ENCODE measurements around the gene OXNAD1.
A peak's percentile ranks its signal among the peaks of the same experiment; 100 is the strongest.

OXNAD1 gene

DNA sequence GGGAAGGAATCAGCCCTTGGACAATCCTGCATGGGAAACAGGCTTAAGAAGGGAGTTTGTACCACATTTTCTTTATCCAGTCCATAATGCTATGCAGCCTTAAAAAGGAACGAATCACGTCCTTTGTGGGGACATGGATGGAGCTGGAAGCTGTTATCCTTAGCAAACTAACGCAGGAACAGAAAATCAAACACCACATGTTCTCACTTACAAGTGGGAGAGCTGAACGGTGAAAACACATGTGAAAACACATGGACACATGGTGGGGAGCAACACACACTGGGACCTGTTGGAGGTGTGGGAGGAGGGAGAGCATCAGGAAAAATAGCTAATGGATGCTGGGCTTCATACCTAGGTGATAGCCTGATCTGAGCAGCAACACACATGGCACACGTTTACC is 70.3 kb downstream of the OXNAD1 start:
- no peak for DNase-seq
- in situ Hi-C loops (cut with HindIII; ENCODE audit: low pct_ligation_motif_present, low pct_unique_long_range_greater_than_20kb, low sequenced_read_pairs), result no loop called here

DNA sequence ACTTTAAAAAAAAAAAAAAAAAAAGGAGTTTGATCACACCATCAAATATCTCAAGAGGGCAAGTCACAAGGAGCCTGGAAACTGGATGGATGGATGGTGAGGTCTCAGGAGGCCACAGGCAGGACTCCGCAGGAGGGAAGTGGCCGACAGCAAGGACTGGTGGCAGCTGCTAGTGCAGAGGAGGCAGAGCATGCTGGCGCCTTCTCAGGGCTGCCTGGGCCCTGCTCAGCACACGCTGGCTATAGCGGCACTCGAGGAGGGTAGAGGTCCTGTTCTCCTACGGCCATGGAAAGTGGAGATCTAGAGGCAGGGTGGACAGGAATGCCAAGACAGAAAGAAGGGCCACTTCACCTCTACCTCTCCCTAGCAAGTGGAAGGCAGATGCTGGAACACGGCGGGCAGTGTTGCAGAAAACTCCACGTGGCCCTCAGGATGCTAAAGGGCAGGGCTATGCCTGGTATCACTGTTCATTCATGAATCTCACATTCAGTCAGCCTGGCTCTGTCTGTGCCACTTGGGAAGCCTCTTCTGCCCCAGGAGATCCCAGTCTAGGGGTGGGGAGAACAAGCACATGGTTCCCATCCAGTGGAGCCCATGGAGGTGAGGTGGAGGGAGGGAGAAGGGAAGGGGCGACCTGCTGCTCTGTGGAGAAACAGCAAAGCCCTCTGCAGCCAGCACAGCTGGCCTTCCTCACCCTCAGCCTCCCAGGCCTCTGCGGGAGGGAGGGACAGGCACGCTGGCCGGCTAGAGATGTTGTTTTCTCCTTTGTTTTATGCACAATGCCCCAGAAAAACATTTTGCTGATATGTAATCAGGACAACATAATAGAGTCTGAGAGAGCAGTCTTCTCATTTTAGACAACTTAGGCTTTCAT is 71.0 kb downstream of the OXNAD1 start:
- in situ Hi-C loops (cut with HindIII; ENCODE audit: low pct_ligation_motif_present, low pct_unique_long_range_greater_than_20kb, low sequenced_read_pairs), result no loop called here
- no peak for DNase-seq

DNA sequence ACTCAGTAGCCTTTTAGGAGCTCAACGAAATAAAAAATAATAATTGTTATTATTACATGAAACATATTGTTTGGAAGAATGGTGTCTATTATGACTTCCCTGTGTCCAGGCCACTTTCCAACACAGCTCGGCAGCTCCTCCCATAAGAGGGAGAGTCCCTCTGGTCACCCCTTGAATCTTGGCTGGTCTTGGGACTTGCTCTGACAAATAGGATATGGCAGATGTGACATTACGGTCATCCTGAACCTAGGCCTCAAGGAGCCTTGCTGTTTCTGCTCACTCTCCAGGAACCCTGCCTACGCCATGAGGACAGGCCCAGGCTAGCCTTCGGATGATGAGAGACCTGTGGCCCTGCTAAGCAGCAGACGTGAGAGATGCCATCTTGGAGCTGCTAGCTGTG is 71.8 kb downstream of the OXNAD1 start:
- no peak for DNase-seq
- in situ Hi-C loops (cut with HindIII; ENCODE audit: low pct_ligation_motif_present, low pct_unique_long_range_greater_than_20kb, low sequenced_read_pairs), result no loop called here

DNA sequence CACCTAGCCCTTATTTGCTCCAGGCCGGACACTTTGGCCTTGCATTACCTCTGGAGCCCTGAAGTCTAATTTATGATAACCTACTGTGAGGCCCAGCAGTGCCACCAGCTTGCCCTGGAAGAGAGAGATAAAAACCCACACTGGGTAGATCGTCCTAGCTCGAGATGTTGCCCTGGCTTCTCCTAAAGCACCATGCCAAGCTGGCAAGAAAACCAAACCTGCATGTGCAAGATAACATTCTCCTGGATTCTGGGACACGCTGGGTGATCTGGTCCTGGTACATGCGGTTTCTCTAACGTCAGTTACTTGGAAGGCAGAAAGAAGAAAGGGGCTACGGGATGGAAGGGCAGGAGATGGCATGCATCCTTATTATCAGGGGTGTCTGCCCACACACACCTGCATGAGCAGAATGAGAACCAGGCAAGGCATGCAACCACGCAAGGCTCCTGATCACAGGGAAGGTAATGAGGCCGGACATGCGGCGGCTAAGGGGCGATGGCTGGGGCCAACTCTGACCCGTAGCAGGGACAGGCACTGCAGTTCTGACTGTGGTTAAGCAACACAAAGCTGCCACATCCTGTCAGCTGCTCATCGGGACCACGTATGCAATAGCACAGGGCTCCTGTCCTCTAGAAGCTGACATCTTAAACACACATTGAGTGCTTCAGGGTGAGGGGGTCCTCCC is 73.0 kb downstream of the OXNAD1 start:
- in situ Hi-C loops (cut with HindIII; ENCODE audit: low pct_ligation_motif_present, low pct_unique_long_range_greater_than_20kb, low sequenced_read_pairs), result no loop called here

DNA sequence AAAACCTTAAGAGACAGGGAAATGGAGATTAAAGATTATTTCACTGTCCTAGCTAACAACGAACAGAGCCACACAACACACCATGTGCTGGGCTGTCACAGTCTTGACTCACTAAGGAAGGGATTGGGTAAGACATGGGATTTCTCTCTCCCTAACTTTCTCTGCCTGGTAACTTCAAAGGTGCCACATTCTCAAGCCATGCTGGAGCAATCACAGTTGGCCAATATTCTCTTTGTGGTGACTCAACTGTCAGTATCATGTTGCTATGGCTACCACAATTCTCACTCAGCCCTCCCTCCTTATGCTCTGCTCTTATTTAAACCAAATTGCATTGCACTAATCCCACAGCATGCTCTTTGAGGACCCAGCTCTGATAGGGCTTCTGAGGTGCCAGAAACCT is 74.0 kb downstream of the OXNAD1 start:
- peak; percentile 3 for DNase-seq
- in situ Hi-C loops (cut with HindIII; ENCODE audit: low pct_ligation_motif_present, low pct_unique_long_range_greater_than_20kb, low sequenced_read_pairs), result no loop called here

More for the DNA sequence above, 73.0 kb downstream of the OXNAD1 start:
- DNase-seq, result no peak

DNA sequence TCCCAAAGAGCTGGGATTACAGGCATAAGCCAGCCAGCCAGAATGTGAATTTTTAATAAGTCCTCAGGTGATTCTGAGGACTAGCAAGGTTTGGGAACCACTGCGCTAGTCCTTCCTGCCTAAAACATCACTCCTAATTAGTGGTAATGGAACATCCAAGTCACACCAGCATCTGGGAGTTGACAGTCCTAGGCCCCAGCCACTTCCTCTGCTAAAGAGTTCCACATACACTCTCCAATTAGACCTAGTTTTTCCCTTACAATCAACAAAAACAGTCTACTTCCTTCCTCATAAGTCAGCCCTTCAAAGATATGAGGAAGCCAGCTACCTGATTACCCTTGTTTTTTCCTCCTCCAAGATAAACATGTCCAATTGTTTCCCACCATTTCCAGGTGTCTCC is 78.1 kb downstream of the OXNAD1 start:
- in situ Hi-C loops (cut with HindIII; ENCODE audit: low pct_ligation_motif_present, low pct_unique_long_range_greater_than_20kb, low sequenced_read_pairs), result no loop called here
- no peak for DNase-seq

DNA sequence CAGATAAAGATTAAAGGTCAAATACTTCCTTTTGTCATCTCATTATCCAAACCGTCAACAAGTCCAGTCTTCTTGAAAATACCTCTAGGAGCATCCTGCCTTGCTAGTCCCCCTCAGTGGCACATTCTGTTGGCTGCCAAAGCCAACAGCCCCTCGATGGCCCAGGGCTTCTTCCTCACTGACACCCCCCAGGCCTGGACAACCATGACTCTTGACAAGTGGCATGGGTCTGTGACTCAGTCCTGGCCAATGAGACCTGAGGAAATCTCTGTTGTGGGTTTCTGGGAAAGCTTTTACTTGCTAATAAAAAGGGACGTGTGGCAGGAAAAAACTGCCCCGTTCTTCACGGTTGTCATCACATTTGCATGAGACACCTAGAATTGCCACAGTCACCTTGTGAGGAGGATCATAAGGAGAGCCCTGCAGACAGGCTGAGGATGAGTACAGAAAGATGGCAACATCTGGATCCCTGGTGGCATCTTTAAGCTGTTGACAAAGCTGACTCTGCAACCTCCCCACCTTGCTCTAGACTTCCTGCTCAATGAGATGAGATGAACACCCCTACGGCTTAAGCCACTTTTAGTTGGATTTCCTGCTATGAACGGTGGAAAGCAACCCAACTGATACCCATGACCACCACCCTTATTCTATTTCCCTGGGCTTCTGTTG is 81.5 kb downstream of the OXNAD1 start:
- in situ Hi-C loops (cut with HindIII; ENCODE audit: low pct_ligation_motif_present, low pct_unique_long_range_greater_than_20kb, low sequenced_read_pairs), result no loop called here
- DNase-seq, result no peak

DNA sequence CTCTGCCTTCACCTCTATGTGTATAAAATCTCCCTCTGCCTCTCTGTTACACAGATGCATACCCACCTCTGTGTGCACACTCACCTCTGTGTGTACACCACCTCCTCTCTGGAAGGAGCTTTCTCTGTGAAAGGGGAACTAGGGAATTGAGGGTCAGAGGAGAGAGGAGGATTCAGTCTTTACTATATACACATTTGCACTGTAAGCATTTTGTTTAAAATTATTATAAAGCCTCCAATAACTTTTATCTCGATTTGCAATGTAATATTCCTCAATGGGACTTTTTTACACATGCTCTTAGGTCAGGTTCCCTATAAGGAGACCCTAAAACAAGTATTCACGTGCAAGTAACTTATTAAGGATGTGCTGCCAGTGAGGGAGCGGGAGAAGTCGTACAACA is 82.5 kb downstream of the OXNAD1 start:
- no peak for DNase-seq
- in situ Hi-C loops (cut with HindIII; ENCODE audit: low pct_ligation_motif_present, low pct_unique_long_range_greater_than_20kb, low sequenced_read_pairs), result no loop called here

DNA sequence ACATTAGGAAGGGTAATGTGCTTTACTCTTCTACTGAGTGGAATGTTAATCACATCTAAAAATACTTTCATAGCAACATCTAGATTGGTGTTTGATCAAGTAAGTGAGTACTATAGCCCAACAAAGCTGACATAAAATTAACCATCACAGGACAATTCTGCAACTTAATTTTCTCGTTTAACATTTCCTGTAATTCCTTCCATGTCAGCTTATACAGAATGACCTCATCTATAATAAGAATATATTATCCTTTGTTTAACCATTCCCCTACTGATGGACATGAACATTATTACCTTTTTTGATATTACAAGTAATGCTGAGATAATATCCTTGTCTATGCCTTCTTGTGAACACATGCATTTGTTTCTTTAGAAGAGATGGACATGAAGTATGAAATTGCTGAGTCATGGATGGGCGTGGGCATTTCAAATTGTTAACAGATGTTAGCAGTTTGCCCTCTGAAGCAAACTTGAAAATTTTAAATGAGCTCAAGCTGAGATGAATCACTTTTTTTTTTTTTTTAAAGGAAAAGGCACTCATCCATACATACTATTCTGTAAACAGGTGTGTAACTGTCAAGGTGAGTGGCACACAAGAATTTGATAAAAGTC is 85.1 kb downstream of the OXNAD1 start:
- no peak for DNase-seq
- in situ Hi-C loops (cut with HindIII; ENCODE audit: low pct_ligation_motif_present, low pct_unique_long_range_greater_than_20kb, low sequenced_read_pairs), result no loop called here

DNA sequence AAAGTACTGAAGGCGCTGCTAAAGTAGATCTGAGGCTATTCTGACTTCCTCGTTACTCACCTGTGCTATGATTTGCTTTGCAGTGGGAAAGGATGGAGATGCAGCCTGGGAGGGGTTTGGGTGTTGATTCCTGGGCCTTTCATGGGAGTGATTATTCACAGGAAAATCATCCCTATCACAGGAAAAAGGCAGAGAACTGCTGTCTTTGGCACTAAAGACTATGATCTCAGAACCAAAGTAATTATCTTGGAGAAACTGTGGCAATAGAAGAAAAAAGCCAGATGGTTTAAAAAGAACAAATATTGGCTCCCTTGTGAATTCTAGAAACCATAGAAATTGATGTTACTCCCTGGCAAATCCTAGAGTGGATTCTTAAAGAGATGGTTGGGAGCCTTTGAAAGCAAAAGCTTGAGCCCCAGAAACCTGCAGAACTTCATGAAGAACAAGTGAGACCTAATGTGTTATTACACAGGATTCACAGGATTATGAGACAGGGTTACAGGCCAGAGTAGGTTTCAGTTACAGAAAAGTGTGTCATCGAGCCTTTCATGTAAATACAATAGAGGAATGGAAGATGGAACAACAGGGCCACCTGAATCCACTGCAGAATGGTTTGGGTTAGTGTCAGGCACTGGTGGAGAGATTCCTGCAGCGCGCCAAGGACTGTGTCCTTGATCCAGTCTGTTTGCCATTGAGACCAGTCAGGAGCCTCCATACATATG is 85.7 kb downstream of the OXNAD1 start:
- in situ Hi-C loops (cut with HindIII; ENCODE audit: low pct_ligation_motif_present, low pct_unique_long_range_greater_than_20kb, low sequenced_read_pairs), result no loop called here
- no peak for DNase-seq

DNA sequence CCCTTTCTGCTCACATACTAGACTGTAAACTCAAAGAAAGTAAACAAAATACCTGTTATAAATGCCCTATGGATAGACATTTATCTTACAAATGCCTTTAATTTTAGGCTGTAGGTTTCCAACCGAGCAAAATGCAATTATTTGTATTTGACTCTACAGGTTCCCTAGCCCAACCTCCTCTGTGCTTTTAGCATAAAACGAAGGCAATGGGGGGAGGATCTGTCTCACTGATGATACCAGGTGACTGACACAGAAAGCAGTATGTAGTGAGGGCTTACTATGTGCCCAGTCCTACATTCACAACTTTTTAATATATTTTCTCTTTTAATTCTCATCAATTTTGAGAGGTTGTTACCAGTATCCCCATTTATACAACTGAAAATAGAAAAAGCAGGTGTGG is 87.4 kb downstream of the OXNAD1 start:
- no peak for DNase-seq
- in situ Hi-C loops (cut with HindIII; ENCODE audit: low pct_ligation_motif_present, low pct_unique_long_range_greater_than_20kb, low sequenced_read_pairs), result no loop called here

DNA sequence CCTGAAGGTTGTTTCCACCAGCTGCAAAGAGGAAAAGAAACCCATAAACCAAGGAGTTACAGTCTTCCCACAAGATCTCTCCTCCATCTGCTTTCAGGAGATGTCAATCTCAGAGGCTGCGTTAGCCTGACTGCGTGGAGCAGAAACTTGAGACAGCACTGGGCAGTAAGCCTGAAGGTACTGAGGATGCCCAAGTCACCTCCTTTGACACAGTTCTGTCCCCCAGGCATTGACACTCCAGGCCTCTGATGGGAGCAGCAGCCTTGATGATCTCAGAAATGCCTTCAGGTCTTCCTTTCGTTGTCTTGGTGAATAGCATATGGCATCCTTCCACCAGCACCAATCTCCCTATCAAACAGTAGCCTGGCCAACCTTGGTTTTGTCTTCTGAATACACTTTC is 89.3 kb downstream of the OXNAD1 start:
- in situ Hi-C loops (cut with HindIII; ENCODE audit: low pct_ligation_motif_present, low pct_unique_long_range_greater_than_20kb, low sequenced_read_pairs), result no loop called here

More for the DNA sequence above, 89.3 kb downstream of the OXNAD1 start:
- no peak for DNase-seq

All from ACHN (cell line).